Sigmoid colon (tissue), 4 donors: ENCODE results near the gene C1QL1.

Experiments used
- CTCF ChIP-seq, 4 experiments: fragments of 450-650 bp in 3 of 4; fragments of 200-600 bp in 1 of 4; IDR thresholded peaks; one replicate each; pipeline ENCODE4 v1.5.1; 2016 to 2019; ENCODE audit warnings: antibody characterized with exemption in 4 of 4, mild to moderate bottlenecking in 3 of 4, moderate library complexity in 2 of 4
- EP300 ChIP-seq, 4 donors: sonication (generic); formaldehyde crosslinking; IDR thresholded peaks; one replicate each; pipeline ENCODE4 v1.6.1; 2017; ENCODE audit warnings: antibody characterized with exemption in 4 of 4
- POLR2A ChIP-seq, 2 donors: fragments of 450-650 bp; IDR thresholded peaks; one replicate each; pipeline ENCODE4 v1.6.1; 2016; ENCODE audit warnings: antibody characterized with exemption in 2 of 2, mild to moderate bottlenecking in 2 of 2, moderate library complexity in 2 of 2
- POLR2AphosphoS5 ChIP-seq, 4 donors: sonication (generic); formaldehyde crosslinking; IDR thresholded peaks; one replicate each; pipeline ENCODE4 v1.6.1; 2017; ENCODE audit warnings: antibody characterized with exemption in 4 of 4

GRCh38 chr17:44995436-44996001 is 27.4 kb upstream of the C1QL1 start:
- TF ChIP-seq CTCF (IDR thresholded peaks at IDR 0.05) (no peak), EP300 (IDR thresholded peaks at IDR 0.05) (no peak), POLR2A (IDR thresholded peaks at IDR 0.05) (no peak), POLR2AphosphoS5 (IDR thresholded peaks at IDR 0.05) (no peak)
